ENCODE results near the gene GAREM1. TPM values are rescaled to one million over a fixed set of nuclear protein-coding genes. Genes with fewer than 3 reads are reported as not detected.

The GAREM1 gene
- total RNA-seq, 2 donors from 2014 or later: 12.0 to 15.4 TPM

GRCh38 chr18:32424696-32425095, 46.0 kb downstream of the GAREM1 start:
- no peaks in the 10 kb centered on the region for H3K36me3 ChIP-seq
- ATAC-seq (ENCODE audit: insufficient number of reproducible peaks, low FRiP score, low read depth) (no peak), DNase-seq (ENCODE audit: low spot score) (no peak)
- no peaks in the 10 kb centered on the region for H3K27me3 ChIP-seq (replicated peaks; ENCODE audit: insufficient read depth)
- no peak overlapping the region for H3K4me3 ChIP-seq
- peaks cover 34 to 84% of the 10 kb centered on the region in 2 donors for H3K4me1 ChIP-seq (ENCODE audit: control insufficient read depth in 1 of 2, low read depth in 2 of 2)
- TF ChIP-seq, protein P1, sequence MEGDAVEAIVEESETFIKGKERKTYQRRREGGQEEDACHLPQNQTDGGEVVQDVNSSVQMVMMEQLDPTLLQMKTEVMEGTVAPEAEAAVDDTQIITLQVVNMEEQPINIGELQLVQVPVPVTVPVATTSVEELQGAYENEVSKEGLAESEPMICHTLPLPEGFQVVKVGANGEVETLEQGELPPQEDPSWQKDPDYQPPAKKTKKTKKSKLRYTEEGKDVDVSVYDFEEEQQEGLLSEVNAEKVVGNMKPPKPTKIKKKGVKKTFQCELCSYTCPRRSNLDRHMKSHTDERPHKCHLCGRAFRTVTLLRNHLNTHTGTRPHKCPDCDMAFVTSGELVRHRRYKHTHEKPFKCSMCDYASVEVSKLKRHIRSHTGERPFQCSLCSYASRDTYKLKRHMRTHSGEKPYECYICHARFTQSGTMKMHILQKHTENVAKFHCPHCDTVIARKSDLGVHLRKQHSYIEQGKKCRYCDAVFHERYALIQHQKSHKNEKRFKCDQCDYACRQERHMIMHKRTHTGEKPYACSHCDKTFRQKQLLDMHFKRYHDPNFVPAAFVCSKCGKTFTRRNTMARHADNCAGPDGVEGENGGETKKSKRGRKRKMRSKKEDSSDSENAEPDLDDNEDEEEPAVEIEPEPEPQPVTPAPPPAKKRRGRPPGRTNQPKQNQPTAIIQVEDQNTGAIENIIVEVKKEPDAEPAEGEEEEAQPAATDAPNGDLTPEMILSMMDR (IDR thresholded peaks at IDR 0.05): no peak
- no peak overlapping the region for H3K27ac ChIP-seq
- H3K9me3 ChIP-seq: no peaks in the 10 kb centered on the region

- no peaks in the 10 kb centered on the region for H3K36me3 ChIP-seq
- TF ChIP-seq, protein P1 (IDR thresholded peaks at IDR 0.05): no peak
- no peak for DNase-seq (ENCODE audit: low spot score)
- H3K4me3 ChIP-seq: no peak overlapping the region
- H3K9me3 ChIP-seq: no peaks in the 10 kb centered on the region
- no peaks in the 10 kb centered on the region for H3K27me3 ChIP-seq (replicated peaks; ENCODE audit: insufficient read depth)
- H3K4me1 ChIP-seq (ENCODE audit: control insufficient read depth in 1 of 2, low read depth in 2 of 2): peaks cover 38 to 79% of the 10 kb centered on the region in 2 donors
- ATAC-seq (ENCODE audit: insufficient number of reproducible peaks, low FRiP score, low read depth): no peak
- H3K27ac ChIP-seq: no peak overlapping the region
Measured at GRCh38 chr18:32422978-32423740, 47.5 kb downstream of the GAREM1 start.

- Histone ChIP-seq H3K27ac (no peak overlapping the region), H3K36me3 (no peaks in the 10 kb centered on the region), H3K4me3 (no peak overlapping the region), H3K4me1 (ENCODE audit: control insufficient read depth in 1 of 2, low read depth in 2 of 2) (peaks cover 38 to 70% of the 10 kb centered on the region in 2 donors), H3K27me3 (replicated peaks; ENCODE audit: insufficient read depth) (no peaks in the 10 kb centered on the region), H3K9me3 (no peaks in the 10 kb centered on the region)
- ATAC-seq (ENCODE audit: insufficient number of reproducible peaks, low FRiP score, low read depth) (no peak), DNase-seq (ENCODE audit: low spot score) (no peak)
- TF ChIP-seq, protein P1 (IDR thresholded peaks at IDR 0.05): no peak
Measured at GRCh38 chr18:32422201-32422600, 48.5 kb downstream of the GAREM1 start.

DNA sequence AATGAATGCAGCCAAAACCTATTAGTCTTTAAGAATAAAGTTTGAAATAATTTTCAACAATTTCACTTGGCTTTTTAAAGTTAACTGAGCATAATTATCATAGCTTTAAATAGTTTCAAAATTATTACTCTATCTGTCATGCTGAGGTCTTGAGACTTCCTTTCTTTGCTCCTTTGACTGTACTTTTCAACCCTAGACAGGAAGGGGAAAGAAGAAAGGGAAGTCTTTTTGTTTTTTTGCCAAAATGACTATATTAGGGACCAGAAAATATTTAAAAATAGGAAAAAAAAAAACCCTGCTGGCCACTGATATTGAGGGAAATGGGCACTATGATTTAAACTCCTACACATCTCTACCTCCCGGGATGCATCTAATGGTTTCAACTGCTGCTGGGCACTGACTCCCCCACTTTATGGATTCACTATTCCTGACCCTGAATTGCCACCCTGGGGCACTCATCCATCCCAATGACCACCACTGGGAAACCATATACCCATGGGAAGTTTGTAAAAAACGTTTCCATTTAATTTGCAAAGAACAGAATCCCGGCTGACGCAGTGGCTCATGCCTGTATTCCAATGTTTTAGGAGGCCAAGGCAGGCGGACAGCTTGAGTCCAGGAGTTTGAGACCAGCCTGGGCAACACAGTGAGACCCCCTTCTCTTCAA, 50.5 kb downstream of the GAREM1 start:
- Histone ChIP-seq H3K27ac (no peak overlapping the region), H3K4me1 (ENCODE audit: control insufficient read depth in 1 of 2, low read depth in 2 of 2) (peaks cover 31 to 54% of the 10 kb centered on the region in 2 donors)

GRCh38 chr18:32418148-32418547, 52.5 kb downstream of the GAREM1 start:
- peaks cover 21 to 36% of the 10 kb centered on the region in 2 donors for H3K4me1 ChIP-seq (ENCODE audit: control insufficient read depth in 1 of 2, low read depth in 2 of 2)
- ATAC-seq (ENCODE audit: insufficient number of reproducible peaks, low FRiP score, low read depth): no peak
- H3K9me3 ChIP-seq: no peaks in the 10 kb centered on the region
- H3K27me3 ChIP-seq (replicated peaks; ENCODE audit: insufficient read depth): no peaks in the 10 kb centered on the region
- no peak for DNase-seq (ENCODE audit: low spot score)
- no peak overlapping the region for H3K4me3 ChIP-seq
- H3K36me3 ChIP-seq: no peaks in the 10 kb centered on the region
- TF ChIP-seq, protein P1 (IDR thresholded peaks at IDR 0.05): no peak
- H3K27ac ChIP-seq: no peak overlapping the region

More for the DNA sequence above, 50.5 kb downstream of the GAREM1 start:
- TF ChIP-seq, protein P1 (IDR thresholded peaks at IDR 0.05): no peak
- Histone ChIP-seq H3K27me3 (replicated peaks; ENCODE audit: insufficient read depth) (no peaks in the 10 kb centered on the region), H3K36me3 (no peaks in the 10 kb centered on the region), H3K9me3 (no peaks in the 10 kb centered on the region), H3K4me3 (no peak overlapping the region)
- DNase-seq (ENCODE audit: low spot score) (no peak), ATAC-seq (ENCODE audit: insufficient number of reproducible peaks, low FRiP score, low read depth) (no peak)
